Subcutaneous adipose tissue (tissue), 4 donors: ENCODE data around the gene NTM. TPM values are rescaled to one million over a fixed set of nuclear protein-coding genes. Genes with fewer than 3 reads are reported as not detected.

Experiments
- CTCF ChIP-seq: fragments of 450-650 bp; IDR thresholded peaks from one replicate; pipeline ENCODE4 v1.5.1; 2016; ENCODE audit warnings: low read depth, mild to moderate bottlenecking, control low read depth, antibody characterized with exemption, moderate library complexity
- total RNA-seq, 4 donors: library from RNA; depleted of rRNA; stranded (reverse); fragments of >200 nt; gene quantifications; one replicate each; pipeline ENCODE4 v1.1.0, GENCODE V29; 2016

The NTM gene
- total RNA-seq, 4 donors from 2014 or later, result 1.5 to 5.7 (median 1.7) TPM

- no peak for TF ChIP-seq CTCF
Observed at GRCh38 chr11:132127900-132128288, 757.5 kb downstream of the NTM start.

GRCh38 chr11:132131047-132131446 is 760.6 kb downstream of the NTM start:
- TF ChIP-seq CTCF, result no peak

GRCh38 chr11:132131961-132132360 is 761.5 kb downstream of the NTM start:
- no peak for TF ChIP-seq CTCF

- TF ChIP-seq CTCF, result no peak
Observed at GRCh38 chr11:132134322-132134721, 763.9 kb downstream of the NTM start.

GRCh38 chr11:132137289-132137980 is 767.0 kb downstream of the NTM start:
- TF ChIP-seq CTCF, result no peak

GRCh38 chr11:132137981-132138313 is 767.5 kb downstream of the NTM start:
- no peak for TF ChIP-seq CTCF

- no peak for TF ChIP-seq CTCF
Observed at GRCh38 chr11:132139181-132139580, 768.8 kb downstream of the NTM start.
